ENCODE results near the gene LRRC36.

Gene LRRC36

GRCh38 chr16:67317853-67318252 is 8.8 kb upstream of the LRRC36 start:
- no peaks in the 10 kb centered on the region for H3K4me1 ChIP-seq (ENCODE audit: control insufficient read depth, insufficient read depth, low read length)
- no peaks in the 10 kb centered on the region for H3K36me3 ChIP-seq (ENCODE audit: control insufficient read depth, insufficient read depth, low read length)
- peaks cover 5% of the 10 kb centered on the region for H3K27me3 ChIP-seq (ENCODE audit: control insufficient read depth, insufficient read depth, low read length, poor library complexity, severe bottlenecking)
- no peaks in the 10 kb centered on the region for H3K9me3 ChIP-seq (ENCODE audit: control insufficient read depth, low read length)
- H3K27ac ChIP-seq (ENCODE audit: insufficient read depth, low read depth, low read length, poor library complexity, severe bottlenecking), result no peak overlapping the region
- no peak overlapping the region for H3K4me3 ChIP-seq (ENCODE audit: insufficient read depth, low read depth, low read length)

DNA sequence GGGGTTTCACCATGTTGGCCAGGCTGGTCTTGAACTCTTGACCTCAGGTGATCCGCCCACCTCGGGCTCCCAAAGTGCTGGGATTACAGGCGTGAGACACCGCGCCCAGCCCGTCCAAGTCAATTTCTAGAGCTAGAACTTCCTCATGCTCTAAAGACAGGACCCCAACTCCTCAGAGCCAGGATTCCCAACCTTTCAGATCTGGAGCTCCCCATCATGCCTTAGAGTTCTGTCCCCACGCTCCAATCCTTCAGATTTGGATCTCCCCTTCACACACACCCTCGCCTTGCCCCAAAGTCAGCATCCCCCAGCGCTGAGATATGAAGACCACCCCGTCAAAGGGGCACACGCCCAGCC is 522 bp upstream of the LRRC36 start:
- Histone ChIP-seq H3K9me3 (ENCODE audit: control insufficient read depth, low read length) (no peaks in the 10 kb centered on the region), H3K4me3 (ENCODE audit: insufficient read depth, low read depth, low read length) (peak overlapping the region; percentile 54), H3K27ac (ENCODE audit: insufficient read depth, low read depth, low read length, poor library complexity, severe bottlenecking) (no peak overlapping the region), H3K27me3 (ENCODE audit: control insufficient read depth, insufficient read depth, low read length, poor library complexity, severe bottlenecking) (peaks cover 25% of the 10 kb centered on the region), H3K36me3 (ENCODE audit: control insufficient read depth, insufficient read depth, low read length) (no peaks in the 10 kb centered on the region), H3K4me1 (ENCODE audit: control insufficient read depth, insufficient read depth, low read length) (no peaks in the 10 kb centered on the region)
- 70% methylated on average over 11 of the region's 11 CpGs for WGBS, 2 experiments

DNA sequence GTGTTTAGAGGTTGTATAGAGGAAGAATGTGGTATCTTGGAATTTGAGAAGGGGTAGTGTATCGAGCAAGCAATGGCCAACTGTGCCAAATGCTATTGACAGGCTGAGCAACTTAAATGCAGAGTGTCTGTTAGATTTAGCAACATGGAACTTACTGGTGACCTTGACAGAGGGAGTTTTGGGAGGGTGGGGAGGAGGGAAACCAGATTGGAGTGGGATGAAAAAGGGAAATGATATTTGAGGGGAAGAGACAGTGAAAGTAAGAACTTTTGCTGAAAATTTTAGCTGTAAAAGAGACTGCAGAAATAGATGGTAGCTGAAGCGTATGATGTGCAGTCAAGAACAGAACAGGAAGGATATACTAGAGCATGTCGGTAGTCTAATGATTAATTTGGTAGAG is 1.1 kb downstream of the LRRC36 start:
- Histone ChIP-seq H3K4me3 (ENCODE audit: insufficient read depth, low read depth, low read length) (no peak overlapping the region), H3K27ac (ENCODE audit: insufficient read depth, low read depth, low read length, poor library complexity, severe bottlenecking) (no peak overlapping the region), H3K4me1 (ENCODE audit: control insufficient read depth, insufficient read depth, low read length) (no peaks in the 10 kb centered on the region), H3K27me3 (ENCODE audit: control insufficient read depth, insufficient read depth, low read length, poor library complexity, severe bottlenecking) (peaks cover 20% of the 10 kb centered on the region), H3K36me3 (ENCODE audit: control insufficient read depth, insufficient read depth, low read length) (no peaks in the 10 kb centered on the region), H3K9me3 (ENCODE audit: control insufficient read depth, low read length) (no peaks in the 10 kb centered on the region)
- WGBS, 2 experiments, result 84 to 89% methylated on average over 3 of the region's 3 CpGs

GRCh38 chr16:67329901-67330300 is 3.3 kb downstream of the LRRC36 start:
- Histone ChIP-seq H3K4me3 (ENCODE audit: insufficient read depth, low read depth, low read length) (no peak overlapping the region), H3K27me3 (ENCODE audit: control insufficient read depth, insufficient read depth, low read length, poor library complexity, severe bottlenecking) (peaks cover 7% of the 10 kb centered on the region), H3K4me1 (ENCODE audit: control insufficient read depth, insufficient read depth, low read length) (no peaks in the 10 kb centered on the region), H3K27ac (ENCODE audit: insufficient read depth, low read depth, low read length, poor library complexity, severe bottlenecking) (no peak overlapping the region), H3K9me3 (ENCODE audit: control insufficient read depth, low read length) (no peaks in the 10 kb centered on the region), H3K36me3 (ENCODE audit: control insufficient read depth, insufficient read depth, low read length) (no peaks in the 10 kb centered on the region)
- WGBS, 2 experiments, result 86 to 88% methylated on average over 4 to 5 of the region's 5 CpGs

DNA sequence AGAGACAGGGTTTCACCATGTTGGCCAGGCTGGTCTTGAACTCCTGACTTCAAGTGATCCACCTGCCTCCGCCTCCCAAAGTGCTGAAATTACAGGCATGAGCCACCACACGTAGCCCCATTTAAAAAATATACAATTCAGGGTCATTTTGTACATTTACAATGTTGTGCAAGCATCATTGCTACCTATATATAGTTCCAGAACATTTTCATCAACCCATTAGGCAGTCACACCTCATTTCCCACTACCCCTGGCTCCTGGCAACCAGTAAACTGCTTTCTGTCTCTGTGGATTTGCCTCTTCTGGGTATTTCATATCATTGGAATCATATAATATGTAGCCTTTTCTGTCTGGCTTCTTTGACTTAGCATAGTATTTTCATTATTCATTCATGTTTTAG is 6.7 kb downstream of the LRRC36 start:
- H3K9me3 ChIP-seq (ENCODE audit: control insufficient read depth, low read length), result no peaks in the 10 kb centered on the region
- no peaks in the 10 kb centered on the region for H3K27me3 ChIP-seq (ENCODE audit: control insufficient read depth, insufficient read depth, low read length, poor library complexity, severe bottlenecking)
- H3K4me1 ChIP-seq (ENCODE audit: control insufficient read depth, insufficient read depth, low read length), result no peaks in the 10 kb centered on the region
- no peak overlapping the region for H3K27ac ChIP-seq (ENCODE audit: insufficient read depth, low read depth, low read length, poor library complexity, severe bottlenecking)
- 64 to 76% methylated on average over 2 of the region's 2 CpGs for WGBS, 2 experiments
- H3K36me3 ChIP-seq (ENCODE audit: control insufficient read depth, insufficient read depth, low read length), result no peaks in the 10 kb centered on the region
- no peak overlapping the region for H3K4me3 ChIP-seq (ENCODE audit: insufficient read depth, low read depth, low read length)

DNA sequence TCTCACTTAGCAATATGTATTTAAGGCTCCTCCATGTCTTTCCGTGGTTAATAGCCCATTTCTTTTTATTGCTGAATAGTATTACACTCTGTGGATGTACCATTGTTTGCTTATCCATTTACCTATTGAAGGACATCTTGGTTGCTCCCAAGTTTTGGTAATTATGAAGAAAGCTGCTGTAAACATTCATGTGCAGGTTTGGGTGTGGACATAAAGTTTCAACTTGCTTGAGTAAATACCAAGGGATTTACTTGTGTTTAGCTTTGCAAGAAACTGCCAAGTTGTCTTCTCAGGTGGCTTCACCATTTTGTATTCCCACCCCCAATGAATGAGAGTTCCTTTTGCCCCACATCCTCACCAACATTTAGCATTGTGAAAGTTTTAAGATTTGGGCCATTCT is 9.5 kb downstream of the LRRC36 start:
- Histone ChIP-seq H3K4me3 (ENCODE audit: insufficient read depth, low read depth, low read length) (no peak overlapping the region), H3K27ac (ENCODE audit: insufficient read depth, low read depth, low read length, poor library complexity, severe bottlenecking) (no peak overlapping the region), H3K9me3 (ENCODE audit: control insufficient read depth, low read length) (no peaks in the 10 kb centered on the region), H3K27me3 (ENCODE audit: control insufficient read depth, insufficient read depth, low read length, poor library complexity, severe bottlenecking) (no peaks in the 10 kb centered on the region), H3K4me1 (ENCODE audit: control insufficient read depth, insufficient read depth, low read length) (no peaks in the 10 kb centered on the region), H3K36me3 (ENCODE audit: control insufficient read depth, insufficient read depth, low read length) (no peaks in the 10 kb centered on the region)
- WGBS, 2 experiments, result 100% methylated on average over 1 of the region's 1 CpG; no CpG with 5 or more reads in 1 of the 2 experiments

GRCh38 chr16:67336648-67337047 is 10.0 kb downstream of the LRRC36 start:
- Histone ChIP-seq H3K9me3 (ENCODE audit: control insufficient read depth, low read length) (no peaks in the 10 kb centered on the region), H3K36me3 (ENCODE audit: control insufficient read depth, insufficient read depth, low read length) (no peaks in the 10 kb centered on the region), H3K27ac (ENCODE audit: insufficient read depth, low read depth, low read length, poor library complexity, severe bottlenecking) (no peak overlapping the region), H3K4me1 (ENCODE audit: control insufficient read depth, insufficient read depth, low read length) (no peaks in the 10 kb centered on the region), H3K27me3 (ENCODE audit: control insufficient read depth, insufficient read depth, low read length, poor library complexity, severe bottlenecking) (no peaks in the 10 kb centered on the region), H3K4me3 (ENCODE audit: insufficient read depth, low read depth, low read length) (no peak overlapping the region)
- WGBS, 2 experiments, result 83% methylated on average over 1 of the region's 1 CpG

- no peaks in the 10 kb centered on the region for H3K27me3 ChIP-seq (ENCODE audit: control insufficient read depth, insufficient read depth, low read length, poor library complexity, severe bottlenecking)
- no peaks in the 10 kb centered on the region for H3K9me3 ChIP-seq (ENCODE audit: control insufficient read depth, low read length)
- H3K4me1 ChIP-seq (ENCODE audit: control insufficient read depth, insufficient read depth, low read length), result no peaks in the 10 kb centered on the region
- no peaks in the 10 kb centered on the region for H3K36me3 ChIP-seq (ENCODE audit: control insufficient read depth, insufficient read depth, low read length)
- no peak overlapping the region for H3K27ac ChIP-seq (ENCODE audit: insufficient read depth, low read depth, low read length, poor library complexity, severe bottlenecking)
- H3K4me3 ChIP-seq (ENCODE audit: insufficient read depth, low read depth, low read length), result no peak overlapping the region
- 32 to 59% methylated on average over 2 of the region's 2 CpGs for WGBS, 2 experiments
Measured at GRCh38 chr16:67339453-67339852, 12.8 kb downstream of the LRRC36 start.

- 89 to 100% methylated on average over 2 of the region's 3 CpGs for WGBS, 2 experiments
- no peak overlapping the region for H3K27ac ChIP-seq (ENCODE audit: insufficient read depth, low read depth, low read length, poor library complexity, severe bottlenecking)
- no peak overlapping the region for H3K4me3 ChIP-seq (ENCODE audit: insufficient read depth, low read depth, low read length)
- H3K4me1 ChIP-seq (ENCODE audit: control insufficient read depth, insufficient read depth, low read length), result no peaks in the 10 kb centered on the region
- H3K27me3 ChIP-seq (ENCODE audit: control insufficient read depth, insufficient read depth, low read length, poor library complexity, severe bottlenecking), result no peaks in the 10 kb centered on the region
- H3K36me3 ChIP-seq (ENCODE audit: control insufficient read depth, insufficient read depth, low read length), result no peaks in the 10 kb centered on the region
- H3K9me3 ChIP-seq (ENCODE audit: control insufficient read depth, low read length), result no peaks in the 10 kb centered on the region
Measured at GRCh38 chr16:67341250-67341649, 14.6 kb downstream of the LRRC36 start.

- no peaks in the 10 kb centered on the region for H3K27me3 ChIP-seq (ENCODE audit: control insufficient read depth, insufficient read depth, low read length, poor library complexity, severe bottlenecking)
- WGBS, 2 experiments, result 94% methylated on average over 4 of the region's 4 CpGs
- H3K4me1 ChIP-seq (ENCODE audit: control insufficient read depth, insufficient read depth, low read length), result no peaks in the 10 kb centered on the region
- no peak overlapping the region for H3K4me3 ChIP-seq (ENCODE audit: insufficient read depth, low read depth, low read length)
- no peaks in the 10 kb centered on the region for H3K9me3 ChIP-seq (ENCODE audit: control insufficient read depth, low read length)
- no peak overlapping the region for H3K27ac ChIP-seq (ENCODE audit: insufficient read depth, low read depth, low read length, poor library complexity, severe bottlenecking)
- H3K36me3 ChIP-seq (ENCODE audit: control insufficient read depth, insufficient read depth, low read length), result no peaks in the 10 kb centered on the region
Measured at GRCh38 chr16:67342616-67343015, 16.0 kb downstream of the LRRC36 start.

GRCh38 chr16:67345401-67345800 is 18.8 kb downstream of the LRRC36 start:
- Histone ChIP-seq H3K9me3 (ENCODE audit: control insufficient read depth, low read length) (no peaks in the 10 kb centered on the region), H3K4me1 (ENCODE audit: control insufficient read depth, insufficient read depth, low read length) (no peaks in the 10 kb centered on the region), H3K27ac (ENCODE audit: insufficient read depth, low read depth, low read length, poor library complexity, severe bottlenecking) (no peak overlapping the region), H3K36me3 (ENCODE audit: control insufficient read depth, insufficient read depth, low read length) (no peaks in the 10 kb centered on the region), H3K4me3 (ENCODE audit: insufficient read depth, low read depth, low read length) (no peak overlapping the region), H3K27me3 (ENCODE audit: control insufficient read depth, insufficient read depth, low read length, poor library complexity, severe bottlenecking) (no peaks in the 10 kb centered on the region)
- 85 to 92% methylated on average over 1 of the region's 1 CpG for WGBS, 2 experiments

Measured in ectodermal cell (in vitro differentiated cells).